Measurements from ENCODE around the gene LAMB3. TPM values are rescaled to one million over a fixed set of nuclear protein-coding genes. Genes with fewer than 3 reads are reported as not detected.

The LAMB3 gene
- total RNA-seq, 1 donor from 2014 or later = not detected

DNA sequence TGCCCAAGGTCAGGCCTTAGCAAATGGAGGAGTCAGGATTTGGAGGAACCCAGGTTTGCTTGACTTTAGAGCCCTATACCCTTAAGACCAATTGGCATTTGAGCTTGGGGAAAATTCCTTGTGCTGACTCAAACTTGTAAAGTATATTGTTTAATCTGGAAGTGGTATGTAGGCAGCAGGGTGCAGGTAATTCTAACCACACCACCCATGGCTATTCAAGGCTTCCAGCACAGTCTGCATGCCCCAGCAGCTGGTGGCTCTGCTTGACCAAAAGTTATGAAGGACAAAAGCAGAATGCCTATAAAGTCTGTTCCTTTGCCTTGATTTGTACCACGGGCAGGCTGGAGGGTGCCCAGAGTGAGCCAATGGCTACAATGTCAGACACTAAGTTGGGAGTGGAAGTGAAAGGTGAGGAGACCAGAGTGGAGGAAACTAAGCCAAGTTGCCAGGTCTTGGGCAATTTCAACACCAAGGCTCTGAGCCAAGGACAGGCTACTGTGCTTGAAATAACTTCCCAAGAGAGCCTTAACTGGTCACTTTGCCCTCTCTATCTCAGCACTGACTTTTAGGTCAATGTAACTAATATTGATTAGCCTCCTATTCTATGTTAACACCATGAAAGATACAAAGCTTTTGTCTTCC is 18.3 kb upstream of the LAMB3 start:
- TF ChIP-seq EZH2phosphoT487 (IDR thresholded peaks at IDR 0.05) = no peak
- TF ChIP-seq EZH2 (IDR thresholded peaks at IDR 0.05) = no peak
- no peaks in the 10 kb centered on the region for H3F3A ChIP-seq (ENCODE audit: low read depth)

GRCh38 chr1:209667708-209668107 is 15.5 kb upstream of the LAMB3 start:
- Histone ChIP-seq H3K36me3 (no peaks in the 10 kb centered on the region), H3K4me3 (no peak overlapping the region), H3K4me1 (no peaks in the 10 kb centered on the region), H3K79me2 (ENCODE audit: low read depth) (no peaks in the 10 kb centered on the region), H3K27ac (no peak overlapping the region), H3K9me3 (ENCODE audit: low read depth) (no peaks in the 10 kb centered on the region), H4K20me1 (ENCODE audit: low read depth) (no peaks in the 10 kb centered on the region), H3K4me2 (no peak overlapping the region), H3K9ac (no peak overlapping the region), H3K27me3 (peaks cover 7% of the 10 kb centered on the region), H2AFZ (replicated peaks) (no peak overlapping the region), H3F3A (ENCODE audit: low read depth) (no peaks in the 10 kb centered on the region)
- Mint-ChIP-seq H3K4me3 (no peak overlapping the region), H3K9me3 (no peaks in the 10 kb centered on the region), H3K27ac (no peak overlapping the region), H3K27me3 (ENCODE audit: insufficient read depth, low read depth) (peaks cover 4% of the 10 kb centered on the region), H3K36me3 (no peaks in the 10 kb centered on the region), H3K4me1 (no peaks in the 10 kb centered on the region)
- TF ChIP-seq CTCF (IDR thresholded peaks at IDR 0.05) (no peak), EZH2phosphoT487 (IDR thresholded peaks at IDR 0.05) (no peak), EZH2 (IDR thresholded peaks at IDR 0.05) (no peak)
- no peak for DNase-seq (ENCODE audit: low spot score)

More for the DNA sequence above, 18.3 kb upstream of the LAMB3 start:
- H3K4me3 ChIP-seq = no peak overlapping the region
- no peak for DNase-seq (ENCODE audit: low spot score)
- no peaks in the 10 kb centered on the region for H3K79me2 ChIP-seq (ENCODE audit: low read depth)
- H3K9ac ChIP-seq = no peak overlapping the region
- no peak overlapping the region for H3K4me3 Mint-ChIP-seq
- no peaks in the 10 kb centered on the region for H3K9me3 Mint-ChIP-seq
- no peak overlapping the region for H3K4me2 ChIP-seq
- no peaks in the 10 kb centered on the region for H3K9me3 ChIP-seq (ENCODE audit: low read depth)
- H3K27ac Mint-ChIP-seq = no peak overlapping the region
- H2AFZ ChIP-seq (replicated peaks) = no peak overlapping the region
- H3K4me1 ChIP-seq = no peaks in the 10 kb centered on the region
- peaks cover 35% of the 10 kb centered on the region for H3K27me3 ChIP-seq
- no peak overlapping the region for H3K27ac ChIP-seq
- no peaks in the 10 kb centered on the region for H4K20me1 ChIP-seq (ENCODE audit: low read depth)
- peaks cover 3% of the 10 kb centered on the region for H3K4me1 Mint-ChIP-seq
- no peaks in the 10 kb centered on the region for H3K36me3 Mint-ChIP-seq
- peaks cover 13% of the 10 kb centered on the region for H3K27me3 Mint-ChIP-seq (ENCODE audit: insufficient read depth, low read depth)
- H3K36me3 ChIP-seq = no peaks in the 10 kb centered on the region

DNA sequence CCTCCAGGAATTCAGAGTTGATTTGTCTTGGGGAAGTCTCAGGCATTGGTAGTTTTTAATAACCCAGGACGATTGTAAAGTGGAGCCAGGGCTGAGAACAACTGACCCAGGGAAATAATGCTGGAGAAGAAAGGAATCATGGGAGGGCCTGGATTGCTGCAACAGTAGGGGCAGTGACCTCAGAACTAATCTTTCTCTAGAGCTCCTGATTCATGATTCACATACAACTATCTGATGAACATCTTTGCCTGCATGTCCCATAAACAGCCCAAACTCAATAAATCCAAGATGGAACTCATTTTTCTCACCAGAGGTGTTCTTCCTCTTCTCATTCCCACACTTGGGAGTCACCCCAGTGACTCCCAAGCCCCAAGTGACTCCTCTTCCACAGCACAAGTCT is 14.9 kb upstream of the LAMB3 start:
- Histone ChIP-seq H3F3A (ENCODE audit: low read depth) (no peaks in the 10 kb centered on the region), H3K79me2 (ENCODE audit: low read depth) (no peaks in the 10 kb centered on the region), H3K36me3 (no peaks in the 10 kb centered on the region), H3K9me3 (ENCODE audit: low read depth) (no peaks in the 10 kb centered on the region), H3K27ac (no peak overlapping the region), H3K4me3 (no peak overlapping the region), H4K20me1 (ENCODE audit: low read depth) (no peaks in the 10 kb centered on the region), H3K27me3 (peaks cover under 1% of the 10 kb centered on the region), H3K4me1 (no peaks in the 10 kb centered on the region), H2AFZ (replicated peaks) (no peak overlapping the region), H3K4me2 (no peak overlapping the region), H3K9ac (no peak overlapping the region)
- H3K27ac Mint-ChIP-seq = no peak overlapping the region
- no peak overlapping the region for H3K4me3 Mint-ChIP-seq
- TF ChIP-seq EZH2 (IDR thresholded peaks at IDR 0.05) (no peak), CTCF (IDR thresholded peaks at IDR 0.05) (no peak), EZH2phosphoT487 (IDR thresholded peaks at IDR 0.05) (no peak)
- DNase-seq (ENCODE audit: low spot score) = no peak
- peaks cover 4% of the 10 kb centered on the region for H3K27me3 Mint-ChIP-seq (ENCODE audit: insufficient read depth, low read depth)
- H3K36me3 Mint-ChIP-seq = no peaks in the 10 kb centered on the region
- H3K9me3 Mint-ChIP-seq = no peaks in the 10 kb centered on the region
- H3K4me1 Mint-ChIP-seq = no peaks in the 10 kb centered on the region

DNA sequence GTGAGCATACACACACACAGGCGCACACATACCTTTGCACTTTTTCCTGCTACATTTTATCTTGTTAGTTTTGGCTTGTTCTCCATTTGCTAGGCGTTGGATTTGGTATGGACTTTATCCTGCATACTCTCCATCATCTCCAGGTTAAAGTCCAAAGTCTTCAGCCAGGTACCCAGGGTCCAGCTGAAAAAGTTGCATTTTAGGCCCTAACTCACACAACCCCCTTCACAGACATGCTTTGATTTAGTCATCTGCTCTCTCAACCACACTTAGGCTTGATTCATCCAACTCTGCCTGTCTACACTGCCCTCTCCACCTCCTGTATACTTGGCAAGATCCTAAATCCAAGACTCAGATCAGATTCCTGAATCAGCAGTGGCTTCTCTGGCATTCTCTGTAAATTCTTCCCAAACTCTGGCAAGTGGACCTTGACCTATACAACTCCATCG is 10.7 kb upstream of the LAMB3 start:
- Histone ChIP-seq H3K4me1 (peaks cover 12% of the 10 kb centered on the region), H3K79me2 (ENCODE audit: low read depth) (no peaks in the 10 kb centered on the region), H2AFZ (replicated peaks) (no peak overlapping the region), H3F3A (ENCODE audit: low read depth) (peaks cover 3% of the 10 kb centered on the region), H3K9ac (no peak overlapping the region), H3K27ac (no peak overlapping the region), H3K4me3 (no peak overlapping the region), H3K4me2 (no peak overlapping the region), H3K36me3 (no peaks in the 10 kb centered on the region), H3K9me3 (ENCODE audit: low read depth) (no peaks in the 10 kb centered on the region), H4K20me1 (ENCODE audit: low read depth) (no peaks in the 10 kb centered on the region), H3K27me3 (no peaks in the 10 kb centered on the region)
- H3K27me3 Mint-ChIP-seq (ENCODE audit: insufficient read depth, low read depth) = no peaks in the 10 kb centered on the region
- no peak for DNase-seq (ENCODE audit: low spot score)
- H3K9me3 Mint-ChIP-seq = no peaks in the 10 kb centered on the region
- H3K27ac Mint-ChIP-seq = no peak overlapping the region
- H3K4me3 Mint-ChIP-seq = no peak overlapping the region
- no peaks in the 10 kb centered on the region for H3K36me3 Mint-ChIP-seq
- peaks cover 19% of the 10 kb centered on the region for H3K4me1 Mint-ChIP-seq
- TF ChIP-seq EZH2 (IDR thresholded peaks at IDR 0.05) = no peak
- TF ChIP-seq CTCF (IDR thresholded peaks at IDR 0.05) = no peak
